ENCODE data around the gene SPG11. TPM values are rescaled to one million over a fixed set of nuclear protein-coding genes. Genes with fewer than 3 reads are reported as not detected.

Gene SPG11
- total and polyA plus RNA-seq, 9 of the 15 experiments (the other 6 are each of a cell fraction or from before 2014, with no cell fraction given): 23.3 to 71.2 (median 45.6) TPM

DNA sequence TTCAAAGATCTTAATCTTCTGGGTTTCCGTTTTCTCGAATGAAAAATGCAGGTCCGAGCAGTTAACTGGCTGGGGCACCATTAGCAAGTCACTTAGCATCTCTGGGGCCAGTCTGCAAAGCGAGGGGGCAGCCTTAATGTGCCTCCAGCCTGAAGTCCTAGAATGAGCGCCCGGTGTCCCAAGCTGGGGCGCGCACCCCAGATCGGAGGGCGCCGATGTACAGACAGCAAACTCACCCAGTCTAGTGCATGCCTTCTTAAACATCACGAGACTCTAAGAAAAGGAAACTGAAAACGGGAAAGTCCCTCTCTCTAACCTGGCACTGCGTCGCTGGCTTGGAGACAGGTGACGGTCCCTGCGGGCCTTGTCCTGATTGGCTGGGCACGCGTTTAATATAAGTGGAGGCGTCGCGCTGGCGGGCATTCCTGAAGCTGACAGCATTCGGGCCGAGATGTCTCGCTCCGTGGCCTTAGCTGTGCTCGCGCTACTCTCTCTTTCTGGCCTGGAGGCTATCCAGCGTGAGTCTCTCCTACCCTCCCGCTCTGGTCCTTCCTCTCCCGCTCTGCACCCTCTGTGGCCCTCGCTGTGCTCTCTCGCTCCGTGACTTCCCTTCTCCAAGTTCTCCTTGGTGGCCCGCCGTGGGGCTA lies 47.8 kb upstream of the SPG11 start, which contains the start of the genes B2M and PATL2 (continued):
- TF ChIP-seq, protein P1, sequence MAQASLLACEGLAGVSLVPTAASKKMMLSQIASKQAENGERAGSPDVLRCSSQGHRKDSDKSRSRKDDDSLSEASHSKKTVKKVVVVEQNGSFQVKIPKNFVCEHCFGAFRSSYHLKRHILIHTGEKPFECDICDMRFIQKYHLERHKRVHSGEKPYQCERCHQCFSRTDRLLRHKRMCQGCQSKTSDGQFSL (CRISPR knock-in tag; IDR thresholded peaks at IDR 0.05): no peak
- TF ChIP-seq, protein P1 (tag; IDR thresholded peaks at IDR 0.05): no peak
- TF ChIP-seq ZC3H4 (CRISPR knock-in tag; IDR thresholded peaks at IDR 0.05; ENCODE audit: borderline replicate concordance) (no peak), EGR1 (conservative IDR thresholded peaks at IDR 0.05) (0 out of 2 replicates have a peak, but pooled peaks have one; percentile 10), RBM14 (IDR thresholded peaks at IDR 0.05; ENCODE audit: borderline replicate concordance, insufficient read depth, low read depth, low read length) (no peak), NFRKB (IDR thresholded peaks at IDR 0.05; ENCODE audit: low read depth) (no peak), ZBTB1 (CRISPR knock-in tag; IDR thresholded peaks at IDR 0.05; ENCODE audit: borderline replicate concordance, low read depth) (no peak), ZNF785 (CRISPR knock-in tag; IDR thresholded peaks at IDR 0.05) (no peak), MXI1 (IDR thresholded peaks at IDR 0.05; ENCODE audit: low read depth, low read length) (no peak), ETV1 (tag; conservative IDR thresholded peaks at IDR 0.05; ENCODE audit: low read depth) (no peak; the same call in 1 of the 2 replicates), KAT2B (IDR thresholded peaks at IDR 0.05; ENCODE audit: low read depth, low read length) (no peak), NRF1 (conservative IDR thresholded peaks at IDR 0.05 in 1 of 2, IDR thresholded peaks at IDR 0.05 in 1 of 2) (peak; percentile 26 to 42; a peak in 3 of 4 replicates), FOSL1 (tag; conservative IDR thresholded peaks at IDR 0.05) (no peak), ZKSCAN1 (IDR thresholded peaks at IDR 0.05; ENCODE audit: low read depth, low read length) (no peak), SAFB (IDR thresholded peaks at IDR 0.05; ENCODE audit: borderline replicate concordance, low read depth, low read length) (no peak), SAP30 (IDR thresholded peaks at IDR 0.05; ENCODE audit: borderline replicate concordance, insufficient read depth, low read depth, low read length, poor library complexity, severe bottlenecking) (peak; percentile 55), CHD4 (IDR thresholded peaks at IDR 0.05; ENCODE audit: insufficient read depth, insufficient replicate concordance, low read depth, low read length, poor library complexity, severe bottlenecking) (no peak), JUN (IDR thresholded peaks at IDR 0.05; ENCODE audit: borderline replicate concordance, low read depth, low read length) (no peak), JUN (CRISPR knock-in tag; IDR thresholded peaks at IDR 0.05; ENCODE audit: borderline replicate concordance) (0 out of 2 replicates have a peak, but pooled peaks have one; percentile 10)
- TF ChIP-seq, protein P2, sequence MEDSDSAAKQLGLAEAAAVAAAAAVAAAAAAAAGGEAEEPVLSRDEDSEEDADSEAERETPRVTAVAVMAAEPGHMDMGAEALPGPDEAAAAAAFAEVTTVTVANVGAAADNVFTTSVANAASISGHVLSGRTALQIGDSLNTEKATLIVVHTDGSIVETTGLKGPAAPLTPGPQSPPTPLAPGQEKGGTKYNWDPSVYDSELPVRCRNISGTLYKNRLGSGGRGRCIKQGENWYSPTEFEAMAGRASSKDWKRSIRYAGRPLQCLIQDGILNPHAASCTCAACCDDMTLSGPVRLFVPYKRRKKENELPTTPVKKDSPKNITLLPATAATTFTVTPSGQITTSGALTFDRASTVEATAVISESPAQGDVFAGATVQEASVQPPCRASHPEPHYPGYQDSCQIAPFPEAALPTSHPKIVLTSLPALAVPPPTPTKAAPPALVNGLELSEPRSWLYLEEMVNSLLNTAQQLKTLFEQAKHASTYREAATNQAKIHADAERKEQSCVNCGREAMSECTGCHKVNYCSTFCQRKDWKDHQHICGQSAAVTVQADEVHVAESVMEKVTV (CRISPR knock-in tag; IDR thresholded peaks at IDR 0.05): peak; percentile 38
- TF ChIP-seq, protein P3, sequence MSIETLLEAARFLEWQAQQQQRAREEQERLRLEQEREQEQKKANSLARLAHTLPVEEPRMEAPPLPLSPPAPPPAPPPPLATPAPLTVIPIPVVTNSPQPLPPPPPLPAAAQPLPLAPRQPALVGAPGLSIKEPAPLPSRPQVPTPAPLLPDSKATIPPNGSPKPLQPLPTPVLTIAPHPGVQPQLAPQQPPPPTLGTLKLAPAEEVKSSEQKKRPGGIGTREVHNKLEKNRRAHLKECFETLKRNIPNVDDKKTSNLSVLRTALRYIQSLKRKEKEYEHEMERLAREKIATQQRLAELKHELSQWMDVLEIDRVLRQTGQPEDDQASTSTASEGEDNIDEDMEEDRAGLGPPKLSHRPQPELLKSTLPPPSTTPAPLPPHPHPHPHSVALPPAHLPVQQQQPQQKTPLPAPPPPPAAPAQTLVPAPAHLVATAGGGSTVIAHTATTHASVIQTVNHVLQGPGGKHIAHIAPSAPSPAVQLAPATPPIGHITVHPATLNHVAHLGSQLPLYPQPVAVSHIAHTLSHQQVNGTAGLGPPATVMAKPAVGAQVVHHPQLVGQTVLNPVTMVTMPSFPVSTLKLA (conservative IDR thresholded peaks at IDR 0.05): peak; percentile 68 to 75

Data from K562 (cell line).